ENCODE data around the gene TTBK2.

DNA sequence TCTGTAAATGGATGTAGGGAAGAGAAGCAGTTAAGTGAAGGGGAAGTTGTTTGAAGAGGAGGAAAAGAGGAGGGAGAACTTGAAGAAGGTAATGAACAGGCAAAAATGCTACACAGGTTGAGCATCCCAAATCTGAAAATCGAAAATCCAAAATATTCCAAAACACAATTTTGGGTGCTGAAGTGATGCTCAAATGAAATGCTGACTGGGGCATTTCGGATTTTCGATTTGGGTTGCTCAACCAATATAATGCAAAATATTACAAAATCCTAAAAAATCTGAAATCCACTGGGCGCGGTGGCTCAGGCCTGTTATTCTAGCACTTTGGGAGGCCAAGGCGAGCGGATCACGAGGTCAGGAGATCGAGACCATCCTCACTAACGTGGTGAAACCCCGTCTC is 121.8 kb downstream of the TTBK2 start:
- no peak for TF ChIP-seq SPI1 (IDR thresholded peaks at IDR 0.05; ENCODE audit: low read depth, low read length)
- no peak for TF ChIP-seq TAF1 (IDR thresholded peaks at IDR 0.05; ENCODE audit: low read depth, low read length)

Data from GM12891 (cell line).